ENCODE results near the gene NGEF. TPM values are rescaled to one million over a fixed set of nuclear protein-coding genes. Genes with fewer than 3 reads are reported as not detected.
"Not testable (repeated sequence)": the region's sequence is repeated elsewhere in the genome, so short reads cannot be mapped to it uniquely, and the experiment has no call there.

The NGEF gene
- total and polyA plus RNA-seq, 8 donors: 0.26 to 3.6 (median 1.4) TPM

- H3K36me3 ChIP-seq: no peaks in the 10 kb centered on the region
- H3K4me1 ChIP-seq: peaks cover 8 to 31% of the 10 kb centered on the region in 2 donors
- DNase-seq: no peak
- TF ChIP-seq CTCF (IDR thresholded peaks at IDR 0.05): no peak
- H3K4me3 ChIP-seq: no peak overlapping the region
- H3K27me3 ChIP-seq: no peaks in the 10 kb centered on the region
- no peak for ATAC-seq
- intact Hi-C loops (cut with DNase I): no loop called here
- H3K27ac ChIP-seq: no peak overlapping the region
- no peaks in the 10 kb centered on the region for H3K9me3 ChIP-seq
These were observed 44.0 kb upstream of the NGEF start for GRCh38 chr2:233056961-233057605.

- no peak for TF ChIP-seq CTCF (IDR thresholded peaks at IDR 0.05)
- no peak for DNase-seq
- intact Hi-C loops (cut with DNase I): no loop called here
- Histone ChIP-seq H3K27ac (no peak overlapping the region), H3K9me3 (no peaks in the 10 kb centered on the region), H3K4me3 (no peak overlapping the region), H3K36me3 (no peaks in the 10 kb centered on the region), H3K4me1 (peaks cover 8 to 33% of the 10 kb centered on the region in 2 donors), H3K27me3 (no peaks in the 10 kb centered on the region)
- ATAC-seq: no peak
These were observed 42.3 kb upstream of the NGEF start for GRCh38 chr2:233055362-233055761.

GRCh38 chr2:233053928-233054784, 41.1 kb upstream of the NGEF start:
- peak; percentile 92 to 93 for TF ChIP-seq CTCF (IDR thresholded peaks at IDR 0.05)
- Histone ChIP-seq H3K4me3 (no peak overlapping the region), H3K27ac (no peak overlapping the region), H3K9me3 (no peaks in the 10 kb centered on the region), H3K4me1 (peaks cover 8 to 23% of the 10 kb centered on the region in 2 donors), H3K36me3 (no peaks in the 10 kb centered on the region), H3K27me3 (no peaks in the 10 kb centered on the region)
- peak in 3 of 4 donors; percentile 45 to 94 (median 60) for DNase-seq
- intact Hi-C loops (cut with DNase I): no loop called here
- ATAC-seq: peak; percentile 79

DNA sequence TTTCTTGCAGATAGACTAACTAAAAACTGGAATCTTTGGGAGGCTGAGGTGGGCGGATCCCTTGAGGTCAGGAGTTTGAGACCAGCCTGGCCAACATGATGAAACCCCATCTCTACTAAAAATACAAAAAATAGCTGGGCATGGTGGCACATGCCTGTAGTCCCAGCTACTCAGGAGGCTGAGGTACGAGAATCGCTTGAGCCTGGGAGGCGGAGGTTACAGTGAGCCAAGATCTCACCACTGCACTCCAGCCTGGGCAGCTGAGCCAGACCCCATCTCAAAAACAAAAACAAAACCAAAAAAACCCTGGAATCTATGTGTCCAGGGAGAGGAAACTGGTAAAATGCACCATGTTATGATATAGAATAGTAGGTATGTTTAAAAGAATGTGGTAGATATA, 39.5 kb upstream of the NGEF start:
- H3K27me3 ChIP-seq; H3K4me3 ChIP-seq; DNase-seq; H3K9me3 ChIP-seq; H3K27ac ChIP-seq; intact Hi-C loops (cut with DNase I); ATAC-seq; H3K36me3 ChIP-seq: not testable (repeated sequence)
- peaks cover 8 to 18% of the 10 kb centered on the region in 2 donors for H3K4me1 ChIP-seq

GRCh38 chr2:233051241-233052149, 38.4 kb upstream of the NGEF start:
- H3K4me1 ChIP-seq: peaks cover 8 to 18% of the 10 kb centered on the region in 2 donors
- H3K27me3 ChIP-seq: no peaks in the 10 kb centered on the region
- TF ChIP-seq CTCF (IDR thresholded peaks at IDR 0.05): no peak
- DNase-seq (peak in 2 of 4 donors; percentile 69 to 84), ATAC-seq (peak; percentile 86)
- H3K36me3 ChIP-seq: no peaks in the 10 kb centered on the region
- peak overlapping the region in 1 of 2 donors; percentile 42 for H3K27ac ChIP-seq
- intact Hi-C loops (cut with DNase I): no loop called here
- H3K4me3 ChIP-seq: no peak overlapping the region
- no peaks in the 10 kb centered on the region for H3K9me3 ChIP-seq

Measured in left lung (tissue), 10 donors.